LoVo (cell line): ENCODE data around the gene CYP3A7.
"Not testable (repeated sequence)": the region's sequence is repeated elsewhere in the genome, so short reads cannot be mapped to it uniquely, and the experiment has no call there.

ENCODE experiments used
- DNase-seq: peaks from one replicate; pipeline ENCODE4 v3.0.0-alpha.2; 2016; ENCODE audit warnings: low spot score

Gene CYP3A7

DNA sequence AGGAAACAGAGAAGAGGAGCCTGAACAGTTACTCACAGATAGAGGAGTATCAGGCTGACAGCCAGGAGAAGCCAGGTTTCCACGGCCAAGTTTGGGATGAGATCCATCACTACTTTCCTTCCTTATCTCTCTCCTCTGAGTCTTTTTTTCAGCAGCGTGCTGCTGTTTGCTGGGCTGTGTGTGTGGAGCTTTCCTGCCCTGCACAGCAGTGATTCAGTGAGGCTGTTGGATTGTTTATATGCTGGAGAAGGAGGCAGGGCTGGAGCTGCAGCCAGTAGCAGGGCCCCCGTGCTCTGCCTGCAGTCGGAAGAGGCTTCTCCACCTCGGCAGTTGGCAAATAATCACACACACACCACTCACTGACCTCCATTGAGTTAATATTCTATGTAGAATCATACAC, at the start of gene CYP3A7:
CYP3A7 (minus strand) TSS at position 210 of the 400 bp plus-strand sequence; CDS start at position 107, 103 bp downstream.
- DNase-seq: no peak

- no peak for DNase-seq
These were observed 49.0 kb upstream of the CYP3A7 start, which contains the start of gene CYP3A4 for GRCh38 chr7:99784007-99784406. Gene CYP3A4 (minus strand): TSS chr7:99784184. CDS start chr7:99784081, 103 bp downstream.

DNA sequence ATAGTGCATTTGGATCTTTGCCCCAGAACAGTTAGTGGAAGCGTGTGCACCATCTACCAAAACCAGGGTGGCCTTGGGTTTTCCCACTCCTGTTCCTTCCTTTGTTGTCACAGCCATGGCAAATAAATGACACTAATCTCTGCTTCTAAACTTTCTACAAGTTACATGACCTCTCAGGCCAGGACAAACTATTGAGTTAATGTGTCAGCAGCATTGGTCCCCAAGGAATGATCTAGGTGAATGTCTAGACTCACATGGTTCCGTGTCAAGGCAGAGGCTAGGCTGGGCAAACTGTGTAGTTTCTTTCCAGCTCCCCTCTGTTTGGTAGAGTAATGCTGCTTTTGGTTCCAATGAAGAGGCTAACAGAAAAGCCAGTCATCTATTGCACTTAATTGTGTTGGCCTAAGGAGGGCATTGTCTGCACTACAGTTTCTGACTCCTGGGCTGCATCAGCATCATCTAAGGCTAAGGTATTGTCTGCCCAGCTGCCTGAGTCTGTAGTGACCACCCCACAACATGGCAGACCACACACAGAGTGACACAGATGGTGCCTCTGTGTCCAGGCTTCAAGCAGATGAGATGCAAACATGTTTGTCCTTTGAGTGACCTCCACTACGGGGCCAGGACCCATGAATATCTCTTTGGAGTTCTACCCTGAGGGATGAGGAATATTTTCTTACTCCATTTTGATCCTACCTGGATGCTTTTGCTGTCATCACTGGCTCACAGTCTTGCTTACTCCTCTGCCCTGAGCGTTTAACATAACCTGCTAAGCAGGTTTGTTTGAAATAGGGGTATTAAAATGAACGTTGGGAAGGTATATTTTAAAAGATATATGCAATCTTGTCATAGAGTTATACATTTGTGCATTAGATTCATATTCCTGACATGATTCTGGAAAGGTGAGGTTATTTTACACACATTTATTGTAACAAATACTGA, 47.3 kb upstream of the CYP3A7 start:
- no peak for DNase-seq

DNA sequence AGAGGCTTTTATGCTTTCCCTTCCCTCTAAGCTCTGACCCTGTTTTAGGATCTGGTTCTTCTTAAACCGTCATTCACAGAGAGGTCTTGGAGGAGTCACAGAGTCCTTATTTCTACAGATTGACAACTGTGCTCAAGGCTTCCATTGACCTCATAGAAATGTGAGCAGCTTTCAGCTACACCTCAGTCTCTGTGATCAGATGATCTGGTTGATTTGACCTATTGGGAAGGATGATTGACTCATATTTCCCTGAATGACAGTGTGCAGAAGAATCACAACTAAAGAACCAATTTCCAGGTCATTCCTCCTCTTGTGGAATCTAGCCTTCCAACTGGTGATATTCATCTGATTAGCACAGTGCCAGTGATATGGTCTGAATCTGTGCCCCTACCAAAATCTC, 45.6 kb upstream of the CYP3A7 start:
- DNase-seq: no peak

DNA sequence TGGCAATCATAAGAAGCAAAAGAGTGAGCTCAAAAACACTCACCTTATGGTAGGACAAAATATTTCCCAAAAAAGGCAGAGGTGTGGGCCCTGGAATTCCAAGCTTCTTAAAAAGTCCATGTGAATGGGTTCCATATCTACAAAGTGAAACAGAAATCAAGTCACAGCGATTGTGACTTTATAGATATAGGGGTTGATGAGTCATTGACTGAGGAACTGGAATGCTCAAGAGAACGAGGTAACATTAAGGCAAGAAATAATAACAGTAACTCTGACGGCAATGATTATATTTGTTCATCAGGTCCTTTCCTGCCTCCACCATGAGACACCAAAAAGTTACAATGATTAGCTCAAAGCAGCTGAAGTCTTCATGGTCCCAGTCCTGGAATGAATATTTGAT, 45.0 kb upstream of the CYP3A7 start:
- peak; percentile 54 for DNase-seq

DNA sequence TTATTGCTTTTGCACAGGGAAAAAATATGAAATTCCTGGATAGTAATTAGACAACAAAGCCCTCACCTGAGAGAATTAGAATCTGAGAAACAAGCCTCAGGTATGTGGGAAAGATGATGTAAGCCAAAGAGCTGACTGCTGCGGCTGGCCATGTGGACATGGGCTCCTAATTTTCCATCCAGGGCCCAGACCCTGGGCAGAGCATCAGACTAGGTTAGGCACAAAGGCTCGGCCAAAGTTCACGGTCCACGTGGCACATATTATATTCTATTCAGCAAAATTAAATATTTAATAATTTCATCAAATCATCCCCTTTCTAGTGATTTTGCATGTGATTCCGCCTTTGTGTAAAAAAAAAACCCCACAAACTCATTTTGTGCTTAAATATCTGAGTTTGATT, 43.9 kb upstream of the CYP3A7 start:
- no peak for DNase-seq

DNA sequence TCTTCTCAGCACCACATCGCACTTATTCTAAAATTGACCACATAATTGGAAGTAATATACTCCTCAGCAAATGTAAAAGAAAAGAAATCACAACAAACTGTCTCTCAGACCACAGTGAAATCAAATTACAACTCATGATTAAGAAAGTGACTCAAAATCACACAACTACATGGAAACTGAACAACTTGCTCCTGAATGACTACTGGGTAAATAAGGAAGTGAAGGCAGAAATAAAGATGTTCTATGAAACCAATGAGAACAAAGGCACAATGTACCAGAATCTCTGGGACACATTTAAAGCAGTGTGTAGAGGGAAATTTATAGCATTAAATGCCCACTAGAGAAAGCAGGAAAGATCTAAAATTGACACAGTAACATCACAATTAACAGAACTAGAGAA, 38.4 kb upstream of the CYP3A7 start:
- not testable (repeated sequence) for DNase-seq

DNA sequence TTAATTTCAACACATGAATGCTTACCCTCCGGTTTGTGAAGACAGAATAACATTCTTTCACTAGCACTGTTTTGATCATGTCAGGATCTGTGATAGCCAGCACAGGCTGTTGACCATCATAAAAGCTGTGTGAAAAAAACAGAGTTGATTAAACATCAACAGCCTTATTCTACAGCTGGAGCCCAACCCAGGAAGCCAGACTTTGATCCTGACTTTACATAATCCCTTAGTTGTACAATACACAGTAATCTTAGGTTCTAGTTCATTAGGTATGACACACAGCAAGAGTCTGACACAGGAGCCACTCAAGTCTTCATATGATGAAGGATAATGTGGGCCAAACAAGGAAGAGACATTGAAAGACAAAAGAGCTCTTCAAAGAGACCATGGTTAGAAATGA, 37.6 kb upstream of the CYP3A7 start:
- DNase-seq: peak; percentile 87

DNA sequence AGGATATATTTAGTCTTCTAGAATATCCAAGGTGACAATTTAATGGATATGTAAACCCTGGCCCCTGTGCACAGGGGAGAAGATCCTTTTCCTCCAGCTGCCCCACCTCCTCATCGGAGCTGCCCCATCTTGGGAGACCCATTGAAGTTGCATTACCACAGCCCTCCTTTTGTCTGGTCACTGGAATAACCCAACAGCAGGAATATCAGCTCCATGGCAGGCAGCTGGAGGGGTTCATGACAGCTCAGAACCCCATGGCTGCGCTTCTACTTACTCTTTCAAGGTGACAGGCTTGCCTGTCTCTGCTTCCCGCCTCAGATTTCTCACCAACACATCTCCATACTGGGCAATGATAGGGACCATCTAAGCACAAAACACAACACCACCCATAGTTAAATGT, 34.5 kb upstream of the CYP3A7 start:
- not testable (repeated sequence) for DNase-seq

DNA sequence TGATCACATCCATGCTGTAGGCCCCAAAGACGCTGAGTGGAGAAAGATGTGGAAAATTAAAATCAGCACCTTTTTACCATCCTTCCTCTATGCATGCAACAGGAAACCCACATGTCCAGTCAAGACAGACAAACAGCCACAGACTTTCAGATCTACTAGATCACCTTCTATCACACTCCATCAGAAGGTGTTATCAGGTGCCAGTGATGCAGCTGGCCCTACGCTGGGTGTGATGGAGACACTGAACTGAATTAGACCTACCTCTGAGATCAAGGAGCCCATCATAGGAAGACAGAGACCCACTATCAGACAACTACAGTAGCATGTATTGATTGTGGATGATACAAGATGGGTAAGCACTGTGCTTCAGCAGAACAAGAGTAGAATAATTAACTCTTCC, 33.5 kb upstream of the CYP3A7 start:
- no peak for DNase-seq

DNA sequence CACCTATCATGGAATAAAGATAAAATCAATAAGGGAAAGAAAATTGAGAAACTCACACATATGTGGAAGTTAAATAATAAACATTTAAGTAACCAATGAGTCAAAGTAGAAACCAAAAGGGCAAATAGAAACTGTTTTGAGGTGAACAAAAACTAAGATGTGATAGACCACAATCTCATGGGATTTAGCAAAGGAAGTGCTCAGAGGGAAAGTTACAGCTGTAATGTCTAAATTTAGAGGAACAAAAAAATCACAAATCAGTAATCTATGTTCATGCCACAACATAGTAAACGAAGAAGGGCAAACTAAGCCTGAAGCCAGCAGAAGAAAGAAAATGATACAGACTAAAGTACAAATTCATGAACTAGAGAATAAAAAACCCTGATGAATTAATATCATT, 32.7 kb upstream of the CYP3A7 start:
- no peak for DNase-seq

- no peak for DNase-seq
These were observed 31.6 kb upstream of the CYP3A7 start for GRCh38 chr7:99766484-99767099.

DNA sequence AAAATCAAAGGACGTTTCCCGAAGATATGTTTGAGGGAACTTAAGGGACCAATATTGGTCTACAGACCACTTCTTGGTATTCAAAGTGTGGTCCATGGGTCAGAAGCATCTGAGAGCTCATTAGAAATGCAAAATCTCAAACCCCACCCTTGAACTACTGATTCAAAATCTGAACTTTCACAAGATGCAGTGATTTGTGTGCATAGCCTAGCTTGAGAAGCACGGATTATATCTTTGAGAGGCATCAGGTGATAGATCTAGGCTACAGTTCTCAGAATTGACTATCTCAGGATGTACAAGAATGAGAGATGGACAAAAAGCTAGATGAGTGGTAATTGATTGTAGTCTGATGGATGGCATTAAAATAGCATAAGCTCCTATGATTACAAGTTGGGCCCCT, 29.5 kb upstream of the CYP3A7 start:
- DNase-seq: no peak

GRCh38 chr7:99762680-99763327, 27.8 kb upstream of the CYP3A7 start:
- DNase-seq: no peak

GRCh38 chr7:99755085-99755484, 20.1 kb upstream of the CYP3A7 start:
- DNase-seq: no peak

DNA sequence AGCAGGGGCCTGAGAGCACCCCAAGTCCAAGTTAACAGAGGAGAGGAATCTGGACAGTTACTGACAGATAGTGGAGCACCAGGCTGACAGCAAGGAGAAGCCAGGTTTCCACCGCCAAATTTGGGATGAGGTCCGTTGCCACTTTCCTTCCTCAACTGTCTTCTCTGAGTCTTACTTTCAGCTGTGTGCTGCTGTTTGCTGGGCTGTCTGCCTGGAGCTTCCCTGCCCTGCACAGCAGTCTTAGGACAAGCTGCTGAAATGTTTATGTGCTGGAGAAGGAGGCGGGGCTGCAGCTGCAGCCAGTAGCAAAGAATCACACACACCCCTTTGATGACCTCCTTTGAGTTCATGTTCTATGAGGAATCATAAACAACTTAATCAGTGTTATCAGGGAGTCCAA, 17.4 kb upstream of the CYP3A7 start:
- DNase-seq: peak; percentile 72

- DNase-seq: peak; percentile 75
These were observed 16.5 kb upstream of the CYP3A7 start for GRCh38 chr7:99751322-99752052.

GRCh38 chr7:99748846-99749579, 14.0 kb upstream of the CYP3A7 start:
- no peak for DNase-seq

DNA sequence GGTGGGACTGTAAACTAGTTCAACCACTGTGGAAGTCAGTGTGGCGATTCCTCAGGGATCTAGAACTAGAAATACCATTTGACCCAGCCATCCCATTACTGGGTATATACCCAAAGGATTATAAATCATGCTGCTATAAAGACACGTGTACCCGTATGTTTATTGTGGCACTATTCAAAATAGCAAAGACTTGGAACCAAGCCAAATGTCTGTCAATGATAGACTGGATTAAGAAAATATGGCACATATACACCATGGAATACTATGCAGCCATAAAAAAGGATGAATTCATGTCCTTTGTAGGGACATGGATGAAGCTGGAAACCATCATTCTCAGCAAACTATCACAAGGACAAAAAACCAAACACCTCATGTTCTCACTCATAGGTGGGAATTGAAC, 11.9 kb upstream of the CYP3A7 start:
- DNase-seq: not testable (repeated sequence)

- not testable (repeated sequence) for DNase-seq
These were observed 10.4 kb upstream of the CYP3A7 start for GRCh38 chr7:99745395-99745794.

DNA sequence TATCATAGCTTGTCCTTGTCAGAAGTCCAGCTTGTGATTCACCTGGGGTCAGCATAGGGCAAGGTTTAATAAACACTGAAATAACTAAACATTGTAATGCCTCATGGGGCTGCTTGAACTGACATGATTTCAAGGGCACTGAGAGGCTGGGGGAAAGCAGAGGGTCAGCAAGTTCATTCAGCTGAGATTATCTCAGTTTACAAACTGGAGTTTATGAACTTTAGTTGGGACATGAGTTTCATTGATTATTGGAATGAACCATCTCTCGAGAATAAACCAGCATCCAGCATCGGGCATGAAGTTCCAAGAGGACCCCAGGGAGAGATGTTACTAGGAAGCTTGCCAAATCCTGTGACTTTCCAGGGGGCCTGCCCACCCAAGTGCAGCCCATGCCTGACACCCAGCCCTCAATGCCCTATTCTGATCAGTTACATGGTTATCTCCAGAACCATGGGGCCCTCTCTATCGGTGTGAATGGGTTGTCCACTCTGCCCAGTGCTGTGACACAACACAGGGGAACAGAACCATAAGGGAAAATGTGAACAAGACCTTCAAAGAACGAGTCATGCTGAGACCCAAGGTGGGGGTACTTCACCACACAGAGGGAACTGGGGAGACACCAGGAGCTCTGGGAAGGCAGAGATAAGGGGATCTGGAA, 7.9 kb upstream of the CYP3A7 start:
- DNase-seq: no peak
